ENCODE measurements around the gene ZDBF2. TPM values are rescaled to one million over a fixed set of nuclear protein-coding genes. Genes with fewer than 3 reads are reported as not detected.
"Not testable (repeated sequence)": the region's sequence is repeated elsewhere in the genome, so short reads cannot be mapped to it uniquely, and the experiment has no call there.

The ZDBF2 gene
- total RNA-seq, 1 experiment from 2014 or later, result 27.7 TPM

GRCh38 chr2:206253125-206253776, 21.2 kb upstream of the ZDBF2 start:
- Histone ChIP-seq H3K36me3 (no peaks in the 10 kb centered on the region), H3K4me3 (no peak overlapping the region), H3K9me3 (replicated peaks) (no peaks in the 10 kb centered on the region), H3K4me1 (no peaks in the 10 kb centered on the region), H3K27ac (no peak overlapping the region), H3K27me3 (no peaks in the 10 kb centered on the region)
- DNase-seq, result no peak

- Histone ChIP-seq H3K27me3 (no peaks in the 10 kb centered on the region), H3K36me3 (no peaks in the 10 kb centered on the region), H3K27ac (no peak overlapping the region)
Observed at GRCh38 chr2:206253777-206254166, 20.7 kb upstream of the ZDBF2 start.

GRCh38 chr2:206255003-206255402, 19.5 kb upstream of the ZDBF2 start:
- Histone ChIP-seq H3K9me3 (replicated peaks) (no peaks in the 10 kb centered on the region), H3K27ac (no peak overlapping the region), H3K4me3 (no peak overlapping the region), H3K36me3 (no peaks in the 10 kb centered on the region), H3K27me3 (no peaks in the 10 kb centered on the region), H3K4me1 (no peaks in the 10 kb centered on the region)
- DNase-seq, result no peak

More at GRCh38 chr2:206253777-206254166, 20.7 kb upstream of the ZDBF2 start:
- no peaks in the 10 kb centered on the region for H3K4me1 ChIP-seq
- H3K4me3 ChIP-seq, result no peak overlapping the region
- H3K9me3 ChIP-seq (replicated peaks), result no peaks in the 10 kb centered on the region
- no peak for DNase-seq

- no peaks in the 10 kb centered on the region for H3K36me3 ChIP-seq
- no peaks in the 10 kb centered on the region for H3K4me1 ChIP-seq
- H3K9me3 ChIP-seq (replicated peaks), result no peaks in the 10 kb centered on the region
- DNase-seq, result no peak
- no peak overlapping the region for H3K27ac ChIP-seq
- H3K27me3 ChIP-seq, result no peaks in the 10 kb centered on the region
- H3K4me3 ChIP-seq, result no peak overlapping the region
Observed at GRCh38 chr2:206256706-206257205, 17.7 kb upstream of the ZDBF2 start.

- Histone ChIP-seq H3K9me3 (replicated peaks) (no peaks in the 10 kb centered on the region), H3K27me3 (no peaks in the 10 kb centered on the region), H3K4me3 (no peak overlapping the region), H3K36me3 (no peaks in the 10 kb centered on the region), H3K4me1 (no peaks in the 10 kb centered on the region), H3K27ac (no peak overlapping the region)
- DNase-seq, result no peak
Observed at GRCh38 chr2:206257350-206257749, 17.1 kb upstream of the ZDBF2 start.

- no peak for DNase-seq
- Histone ChIP-seq H3K4me1 (no peaks in the 10 kb centered on the region), H3K36me3 (no peaks in the 10 kb centered on the region), H3K9me3 (replicated peaks) (no peaks in the 10 kb centered on the region), H3K27me3 (no peaks in the 10 kb centered on the region), H3K4me3 (no peak overlapping the region), H3K27ac (no peak overlapping the region)
Observed at GRCh38 chr2:206257861-206258260, 16.6 kb upstream of the ZDBF2 start.

GRCh38 chr2:206258615-206259014, 15.8 kb upstream of the ZDBF2 start:
- H3K4me3 ChIP-seq; H3K4me1 ChIP-seq; H3K27me3 ChIP-seq; DNase-seq; H3K36me3 ChIP-seq; H3K27ac ChIP-seq; H3K9me3 ChIP-seq (replicated peaks): not testable (repeated sequence)

- H3K4me1 ChIP-seq, result no peaks in the 10 kb centered on the region
- H3K27ac ChIP-seq, result no peak overlapping the region
- no peaks in the 10 kb centered on the region for H3K9me3 ChIP-seq (replicated peaks)
- H3K4me3 ChIP-seq, result no peak overlapping the region
- H3K36me3 ChIP-seq, result no peaks in the 10 kb centered on the region
- no peaks in the 10 kb centered on the region for H3K27me3 ChIP-seq
- no peak for DNase-seq
Observed at GRCh38 chr2:206259376-206260187, 14.9 kb upstream of the ZDBF2 start.

GRCh38 chr2:206260188-206261012, 14.1 kb upstream of the ZDBF2 start:
- peak in 1 of 2 experiments; percentile 39 for DNase-seq
- no peaks in the 10 kb centered on the region for H3K36me3 ChIP-seq
- no peaks in the 10 kb centered on the region for H3K27me3 ChIP-seq
- H3K9me3 ChIP-seq (replicated peaks), result no peaks in the 10 kb centered on the region
- no peaks in the 10 kb centered on the region for H3K4me1 ChIP-seq
- H3K4me3 ChIP-seq, result no peak overlapping the region
- H3K27ac ChIP-seq, result no peak overlapping the region

GRCh38 chr2:206263959-206264603, 10.4 kb upstream of the ZDBF2 start:
- H3K27ac ChIP-seq, result no peak overlapping the region
- no peaks in the 10 kb centered on the region for H3K4me1 ChIP-seq
- no peaks in the 10 kb centered on the region for H3K9me3 ChIP-seq (replicated peaks)
- H3K27me3 ChIP-seq, result no peaks in the 10 kb centered on the region; the same call in 1 of the 2 replicates
- H3K4me3 ChIP-seq, result no peak overlapping the region
- H3K36me3 ChIP-seq, result no peaks in the 10 kb centered on the region
- no peak for DNase-seq

GRCh38 chr2:206266130-206267125, 8.0 kb upstream of the ZDBF2 start:
- H3K9me3 ChIP-seq (replicated peaks), result no peaks in the 10 kb centered on the region
- H3K27ac ChIP-seq, result no peak overlapping the region
- H3K4me1 ChIP-seq, result no peaks in the 10 kb centered on the region
- H3K36me3 ChIP-seq, result no peaks in the 10 kb centered on the region
- DNase-seq, result no peak
- no peaks in the 10 kb centered on the region; the same call in 1 of the 2 replicates for H3K27me3 ChIP-seq
- no peak overlapping the region for H3K4me3 ChIP-seq

- DNase-seq, result no peak
- Histone ChIP-seq H3K9me3 (replicated peaks) (no peaks in the 10 kb centered on the region), H3K27me3 (no peaks in the 10 kb centered on the region; the same call in 1 of the 2 replicates), H3K27ac (no peak overlapping the region), H3K4me3 (no peak overlapping the region), H3K36me3 (no peaks in the 10 kb centered on the region), H3K4me1 (no peaks in the 10 kb centered on the region)
Observed at GRCh38 chr2:206267567-206267966, 6.9 kb upstream of the ZDBF2 start.

- Histone ChIP-seq H3K27ac (no peak overlapping the region), H3K4me1 (no peaks in the 10 kb centered on the region), H3K36me3 (no peaks in the 10 kb centered on the region), H3K9me3 (replicated peaks) (no peaks in the 10 kb centered on the region), H3K27me3 (no peaks in the 10 kb centered on the region; the same call in 1 of the 2 replicates), H3K4me3 (no peak overlapping the region)
- no peak for DNase-seq
Observed at GRCh38 chr2:206271065-206271464, 3.4 kb upstream of the ZDBF2 start.

Data from SJCRH30 (cell line).